NCI-H1092 treated with DMSO at 0.1 percent for 48 hours (cell line): ENCODE measurements around the gene PPM1K.

ENCODE experiments used
- DNase-seq: peaks from one replicate; lab custom pipeline; 2025; lab: John Stamatoyannopoulos, UW

PPM1K gene

DNA sequence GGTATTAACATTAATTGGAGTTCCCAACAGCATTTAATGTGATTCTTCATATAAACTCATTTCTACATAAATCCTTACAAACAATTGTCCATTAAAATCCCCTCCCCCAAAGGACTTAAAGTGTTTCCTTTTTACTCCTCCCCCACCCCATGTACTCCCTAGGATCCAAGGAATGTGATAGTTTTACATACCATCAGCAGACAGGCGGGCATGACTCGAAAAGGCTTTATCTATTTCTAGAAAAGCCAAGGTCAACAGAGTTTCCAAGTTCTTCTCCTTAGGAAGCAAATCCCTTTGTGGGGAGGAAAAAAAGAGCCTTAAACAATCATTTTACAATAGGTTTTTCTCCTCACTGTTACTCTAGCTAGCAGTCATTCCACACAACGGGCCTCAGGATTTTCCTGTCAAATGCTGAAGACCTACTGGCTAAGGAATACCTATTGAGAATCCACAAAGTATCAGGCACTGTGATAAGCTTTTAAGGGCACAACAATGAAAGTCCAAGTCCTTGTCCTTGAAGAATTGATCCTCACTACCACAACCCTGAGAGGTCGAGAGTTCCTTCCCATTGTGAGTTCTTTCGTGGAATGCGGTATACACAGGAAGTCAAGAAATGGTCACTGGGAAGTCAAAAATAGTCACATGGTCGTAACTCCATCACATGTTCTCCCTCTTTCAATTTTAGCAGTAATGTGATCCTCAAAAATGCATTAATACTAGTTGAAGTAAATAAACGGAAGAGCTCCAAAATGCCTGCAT lies 7.2 kb downstream of the PPM1K start:
- no peak for DNase-seq

DNA sequence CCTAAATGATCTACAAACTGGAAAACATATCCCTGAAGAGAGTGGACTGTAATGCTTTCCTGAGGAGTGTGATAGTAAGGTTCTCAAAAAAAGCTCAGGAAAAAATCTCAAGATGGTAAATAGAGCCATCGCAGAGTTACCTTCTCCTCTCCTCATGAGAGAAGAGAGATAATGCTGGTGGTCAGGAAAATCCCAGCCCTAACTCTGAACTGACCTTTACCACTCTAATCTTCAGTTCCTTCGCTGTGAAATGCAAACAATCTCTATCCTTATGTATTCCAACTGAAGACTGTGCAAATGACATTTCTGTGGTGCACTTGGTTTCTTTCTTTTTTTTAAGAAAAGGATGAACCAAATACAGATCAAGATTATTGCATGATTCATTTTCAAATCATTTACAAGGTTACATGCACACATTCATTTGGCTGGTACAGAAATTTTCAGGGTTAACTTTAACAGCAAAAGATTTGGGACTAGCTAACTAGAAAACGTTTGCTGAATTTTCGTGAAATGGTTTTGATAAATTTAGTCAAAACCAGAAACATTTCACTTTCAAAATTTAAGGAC lies 8.3 kb downstream of the PPM1K start:
- DNase-seq, result no peak

DNA sequence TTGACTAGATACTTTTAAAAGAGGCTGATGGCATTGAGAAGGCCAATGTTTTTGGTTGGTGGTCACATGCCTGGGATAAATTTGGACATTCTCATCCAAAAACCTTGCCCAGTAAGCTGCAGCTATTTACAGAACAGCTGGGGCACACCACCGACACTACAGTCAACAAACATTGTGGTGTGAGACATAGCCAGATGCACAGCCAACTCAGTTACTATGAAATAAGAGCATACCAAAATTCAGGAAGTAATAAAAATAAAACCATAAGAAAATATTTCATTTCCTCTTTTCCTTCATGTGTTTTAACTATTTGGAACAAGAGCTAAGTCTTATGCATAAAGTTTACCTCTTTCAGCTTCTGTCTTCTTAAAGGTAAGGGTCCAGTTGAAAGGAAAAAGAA lies 8.8 kb downstream of the PPM1K start:
- no peak for DNase-seq

DNA sequence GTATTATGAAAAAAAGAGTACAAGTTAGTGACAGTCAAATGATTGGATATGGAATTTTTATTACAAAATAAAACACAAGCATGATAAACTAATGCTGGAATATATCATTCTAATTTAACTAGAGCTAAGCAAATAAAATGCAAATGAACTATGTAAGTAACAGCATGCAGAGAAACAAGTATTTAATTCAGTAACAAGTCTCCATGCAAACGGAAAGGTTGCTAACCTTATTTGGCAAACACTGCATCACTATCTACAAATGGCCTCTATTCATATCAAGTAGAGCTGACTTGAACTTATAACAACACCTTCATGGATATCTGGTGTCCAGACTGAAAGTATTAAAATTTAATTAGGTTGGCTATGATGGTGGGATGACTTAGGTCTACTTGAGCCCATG lies 15.4 kb downstream of the PPM1K start:
- no peak for DNase-seq

DNA sequence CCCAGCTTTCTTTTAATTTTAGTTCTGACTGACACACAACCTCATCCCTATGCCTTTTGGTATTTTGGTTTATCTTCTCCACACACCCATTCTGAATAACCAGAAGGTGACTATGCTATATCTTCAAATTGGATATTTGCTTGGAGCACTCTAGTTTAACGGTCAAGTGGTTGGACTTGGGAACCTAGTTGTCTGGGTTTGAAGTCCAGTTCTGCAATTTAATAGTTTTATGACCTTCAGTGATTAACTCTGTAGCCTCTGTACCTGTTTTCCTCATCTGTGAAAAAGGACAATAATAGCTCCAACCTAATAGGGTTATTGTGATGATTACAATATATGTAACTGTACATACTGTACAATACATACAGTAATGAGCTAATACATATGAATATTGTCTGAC lies 20.0 kb downstream of the PPM1K start:
- DNase-seq, result no peak

DNA sequence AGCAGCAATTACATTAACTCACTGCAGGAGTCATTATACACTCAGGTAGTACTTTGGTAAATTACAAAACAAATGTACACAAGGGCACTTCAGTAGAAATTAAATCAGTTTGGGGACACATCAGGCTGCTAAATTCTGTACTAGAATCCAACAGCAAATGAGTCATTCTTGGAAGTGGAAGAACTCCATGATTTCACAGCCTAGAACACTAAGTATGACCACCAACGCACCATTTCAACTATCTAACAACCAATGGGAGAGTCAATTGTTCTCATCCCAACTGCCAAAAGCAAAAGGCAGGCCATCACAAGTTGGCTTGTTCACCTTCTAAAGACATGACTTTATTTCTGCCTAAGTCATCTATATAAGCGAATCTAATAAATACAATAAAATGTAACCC lies 26.6 kb downstream of the PPM1K start:
- no peak for DNase-seq

DNA sequence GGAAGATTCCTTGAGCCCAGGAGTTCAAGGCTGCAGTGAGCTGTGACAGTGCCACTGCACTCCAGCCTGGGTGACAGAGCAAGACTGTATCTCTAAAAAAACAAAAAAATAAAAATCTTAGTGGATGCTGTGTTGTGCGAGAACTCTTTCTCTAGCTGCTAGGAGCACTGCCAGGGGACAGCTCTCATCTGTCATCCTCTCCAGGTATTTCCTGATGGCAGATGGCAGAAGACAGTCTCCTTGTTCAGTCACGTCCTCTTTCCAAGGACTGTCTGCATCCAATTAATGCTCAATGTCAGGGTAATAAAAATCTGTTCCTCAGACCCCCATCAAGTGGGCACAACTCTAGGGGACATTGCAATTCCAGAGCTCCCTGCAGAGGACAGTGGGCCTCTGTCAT lies 29.2 kb downstream of the PPM1K start:
- DNase-seq, result no peak

DNA sequence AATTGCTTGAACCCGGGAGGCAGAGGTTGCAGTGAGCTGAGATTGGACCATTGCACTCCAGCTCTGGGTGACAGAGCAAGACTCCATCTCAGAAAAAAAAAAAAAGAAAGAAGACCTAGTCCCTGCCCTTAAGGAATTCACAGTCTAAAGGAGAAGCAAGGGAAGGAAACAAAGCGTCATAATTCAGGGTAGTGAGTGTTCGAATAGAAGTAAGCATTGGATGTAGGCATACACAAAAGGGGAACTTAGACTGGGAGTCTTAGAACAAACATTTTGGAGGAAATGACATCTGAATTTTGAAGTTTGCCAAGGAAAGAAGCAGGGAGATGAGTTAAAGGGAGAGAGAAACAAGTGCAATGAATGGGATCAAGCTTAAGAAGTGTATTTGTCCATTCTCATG lies 32.4 kb downstream of the PPM1K start:
- no peak for DNase-seq

DNA sequence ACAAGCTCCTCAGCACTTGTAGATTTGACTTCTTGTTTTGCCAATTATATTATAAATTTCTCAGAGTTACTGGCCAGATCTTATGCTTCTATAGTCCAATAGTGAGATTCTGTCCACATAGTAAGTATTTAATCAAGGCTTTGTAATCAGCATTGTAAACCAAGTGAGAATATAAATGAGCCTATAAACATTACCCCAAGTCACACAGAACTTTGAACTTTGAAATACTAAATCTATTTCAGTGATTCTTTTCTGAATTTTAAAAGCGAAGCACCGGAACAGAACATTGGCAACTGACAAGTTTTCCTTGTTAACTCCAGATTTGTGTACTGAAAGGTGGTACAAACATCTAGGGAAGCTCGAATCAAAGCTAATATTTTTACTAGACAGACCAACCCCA lies 37.2 kb downstream of the PPM1K start:
- DNase-seq, result no peak

DNA sequence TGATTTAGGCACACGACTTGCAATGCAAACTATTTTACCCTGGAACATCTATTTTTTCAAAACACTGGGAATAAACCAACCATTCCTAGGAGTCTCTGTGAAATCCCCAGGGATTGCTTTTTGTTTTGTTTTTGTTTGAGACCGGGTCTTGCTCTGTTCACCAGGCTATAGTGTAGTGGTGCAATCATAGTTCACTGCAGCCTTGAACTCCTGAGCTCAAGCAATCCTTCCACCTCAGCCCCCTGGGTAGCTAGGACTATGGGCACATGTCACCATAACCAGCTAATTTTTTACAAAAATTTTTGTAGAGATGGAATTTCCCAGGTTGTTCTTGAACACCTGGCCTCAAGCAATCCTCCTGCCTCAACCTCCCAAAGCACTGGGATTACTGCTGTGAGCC lies 37.8 kb downstream of the PPM1K start:
- DNase-seq, result no peak

DNA sequence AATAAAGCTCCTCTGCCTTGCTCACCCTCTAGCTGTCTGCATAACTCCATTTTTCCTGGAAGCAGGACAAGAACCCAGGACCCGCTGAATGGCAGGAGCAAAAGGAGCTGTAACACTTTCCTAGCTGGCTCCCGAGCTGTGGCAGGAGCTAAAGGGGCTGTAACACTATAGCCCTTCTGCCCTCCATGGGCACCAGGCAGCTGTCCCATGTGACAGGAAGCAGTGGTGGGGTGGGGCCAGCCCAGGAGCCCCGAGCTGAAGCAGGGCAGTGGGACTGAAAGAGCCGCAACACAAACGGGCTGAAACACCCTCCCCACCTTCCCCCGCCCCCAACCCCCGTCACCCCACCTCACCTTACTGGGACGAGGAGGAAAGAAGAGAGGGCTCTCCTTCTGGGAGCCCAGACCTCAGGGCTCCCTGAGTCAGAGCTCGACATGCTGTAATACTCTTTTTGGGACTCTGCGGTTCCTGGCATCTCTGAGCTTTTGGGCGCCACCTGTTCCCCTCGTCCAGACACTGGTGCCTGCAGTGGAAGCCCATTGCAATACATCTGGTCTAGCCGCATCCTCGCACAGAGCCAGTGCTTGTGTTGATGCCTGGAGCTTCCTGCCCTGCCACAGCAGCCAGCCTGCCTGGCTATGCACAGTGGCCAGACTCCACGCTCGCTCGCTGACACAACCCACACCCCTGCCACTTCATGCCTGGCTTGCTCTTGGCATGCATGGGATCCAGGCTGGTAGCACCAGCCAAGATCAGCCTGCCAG lies 39.4 kb downstream of the PPM1K start:
- no peak for DNase-seq

DNA sequence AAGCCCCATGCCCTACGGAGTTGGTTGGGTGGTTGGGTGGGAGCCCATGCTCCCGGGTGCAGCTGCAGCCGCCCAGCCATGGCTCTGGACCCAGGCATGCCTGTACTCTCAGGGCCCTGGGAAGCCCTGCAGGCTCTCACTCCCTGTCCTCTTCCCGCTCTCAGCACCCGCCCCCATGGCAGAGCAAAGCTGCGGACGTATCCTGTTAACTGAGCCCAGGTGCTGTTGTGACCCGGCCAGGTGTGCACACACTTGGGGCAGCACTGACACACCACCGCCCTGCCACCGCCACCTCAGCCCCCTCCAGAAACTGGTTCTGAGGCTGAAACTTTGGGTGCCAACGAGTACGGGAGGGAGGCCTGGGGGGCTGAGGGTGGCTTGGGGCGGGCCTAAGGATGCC lies 40.3 kb downstream of the PPM1K start:
- DNase-seq, result no peak

DNA sequence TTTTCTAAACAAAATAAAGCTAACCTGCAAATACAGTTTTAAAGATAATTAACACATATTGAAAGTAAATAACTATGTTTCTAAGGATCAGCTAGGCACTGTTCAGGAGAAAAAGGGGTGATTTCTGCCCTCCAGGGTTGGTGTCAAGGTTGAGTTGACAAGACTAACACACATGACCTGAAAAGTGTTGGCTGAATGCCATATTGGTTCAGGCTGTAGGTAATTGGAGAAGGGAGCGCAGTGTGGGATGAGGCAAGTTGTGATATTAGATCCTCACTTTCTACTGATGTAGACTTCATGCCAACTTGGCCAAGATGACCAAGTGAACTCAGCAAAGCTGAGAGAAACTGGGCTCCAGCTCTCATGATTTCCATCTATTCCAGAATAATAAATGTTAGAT lies 42.2 kb downstream of the PPM1K start:
- no peak for DNase-seq

DNA sequence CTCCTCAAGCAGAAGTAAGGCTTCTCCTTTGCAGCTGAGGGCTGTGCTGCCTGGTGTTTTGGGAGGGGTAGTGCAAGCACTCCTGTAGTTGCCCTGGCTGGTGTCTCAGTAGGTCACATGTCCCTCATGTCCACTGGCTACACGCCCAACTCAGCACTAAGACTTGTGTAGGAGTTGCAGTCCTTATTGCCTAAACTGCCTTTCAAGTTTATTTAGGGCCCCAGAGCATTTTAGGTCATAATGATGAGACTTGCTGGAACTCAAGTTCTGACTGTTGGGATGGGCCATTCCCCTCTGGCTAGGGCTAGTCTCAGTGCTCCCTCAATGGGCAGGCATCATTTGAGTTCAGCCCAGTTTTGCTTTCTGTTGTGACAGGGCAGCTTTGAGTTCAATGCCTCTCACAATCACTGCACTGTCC lies 44.1 kb downstream of the PPM1K start:
- no peak for DNase-seq

DNA sequence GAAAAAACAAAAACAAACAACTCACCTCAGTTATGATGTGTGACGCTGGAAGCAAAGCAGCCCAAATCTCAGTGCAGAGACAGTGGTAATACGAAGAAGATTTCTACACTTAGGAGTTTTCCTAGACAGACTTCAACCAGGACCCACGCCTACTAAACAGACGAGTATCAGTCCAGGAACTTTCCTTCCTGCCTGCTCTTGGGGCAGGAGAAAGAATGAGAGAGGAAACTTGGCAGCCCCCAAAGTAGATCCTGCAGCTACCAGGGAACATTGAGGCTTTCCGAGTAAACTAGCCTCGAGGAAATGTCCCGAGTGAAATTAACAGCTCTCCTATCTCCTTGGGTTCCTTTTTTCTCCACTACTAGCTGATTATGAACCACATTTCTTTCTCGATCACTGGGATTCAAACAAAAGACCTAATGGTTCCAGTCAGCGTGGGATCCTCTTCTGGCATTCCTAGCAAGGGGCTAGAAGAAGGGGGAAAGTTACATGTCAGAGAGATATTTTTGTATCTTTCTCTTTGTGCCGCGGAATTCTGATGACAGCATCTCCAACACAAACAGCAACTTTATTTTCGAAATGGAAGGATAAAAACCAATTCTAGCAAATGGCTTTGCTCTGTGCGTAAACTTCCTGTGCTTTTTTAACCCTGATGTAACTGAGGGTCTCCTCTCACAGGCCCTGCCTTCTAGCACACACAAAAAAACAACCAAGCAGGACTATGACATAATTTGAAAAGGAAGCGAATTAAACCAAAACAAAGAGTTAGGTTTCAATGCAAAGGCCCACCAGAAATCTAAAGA lies 53.2 kb downstream of the PPM1K start:
- no peak for DNase-seq

DNA sequence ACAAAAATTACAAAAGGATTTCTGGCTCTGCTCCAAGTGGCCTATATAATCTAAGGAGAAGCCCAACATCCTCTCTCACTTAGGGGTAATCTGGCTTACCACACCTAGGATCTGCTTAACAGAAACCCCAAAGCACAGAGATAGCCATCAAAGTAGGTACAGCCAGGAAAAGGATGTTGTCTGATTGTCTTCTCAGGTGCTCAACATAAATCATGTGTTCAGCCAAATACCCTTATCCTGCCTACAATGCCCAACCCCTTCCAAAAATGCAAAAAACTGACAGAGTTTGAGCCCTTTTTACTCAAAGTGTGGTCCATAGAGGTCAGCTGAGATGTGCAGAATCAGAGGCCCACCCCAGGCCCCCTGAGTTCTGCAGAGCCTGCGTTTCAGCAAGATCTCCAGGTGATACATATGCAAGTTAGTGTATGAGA lies 53.9 kb downstream of the PPM1K start:
- no peak for DNase-seq

DNA sequence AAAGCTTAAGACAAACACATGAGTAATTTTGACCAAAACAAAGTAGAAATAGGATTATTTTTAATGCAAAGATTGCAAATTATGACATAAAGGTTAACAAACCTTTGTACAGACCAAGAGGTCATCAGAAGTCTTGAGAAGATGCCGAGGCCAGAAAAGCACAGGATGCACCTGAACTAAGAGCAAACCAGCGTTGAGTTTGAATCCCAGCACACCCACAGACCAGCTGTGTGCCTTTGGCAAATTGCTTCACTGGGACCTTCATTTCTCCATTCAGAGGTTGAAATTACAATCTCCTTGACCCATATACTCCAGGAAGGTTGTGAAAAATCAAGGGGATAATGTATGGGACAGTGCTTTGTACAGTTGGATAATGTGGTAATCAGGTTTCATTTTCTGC lies 56.6 kb downstream of the PPM1K start:
- DNase-seq, result no peak

DNA sequence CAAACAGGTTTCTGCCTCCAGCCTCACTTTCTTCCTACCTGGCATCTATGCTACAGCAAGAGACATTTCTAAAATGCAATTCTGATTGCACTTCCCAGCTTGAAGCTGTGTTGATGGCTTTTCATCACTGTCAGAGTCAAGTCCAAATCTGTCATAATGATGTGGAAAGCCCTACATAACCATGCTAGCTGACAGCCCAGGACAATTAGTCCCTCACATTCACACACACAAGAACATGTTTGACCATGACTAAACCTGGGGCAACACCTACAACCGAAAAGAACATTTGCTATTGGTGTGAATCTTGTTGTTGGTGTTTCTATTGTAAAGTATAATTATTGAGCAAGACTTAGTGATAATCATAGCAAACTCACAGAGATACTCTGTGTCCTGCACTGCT lies 58.2 kb downstream of the PPM1K start:
- no peak for DNase-seq

DNA sequence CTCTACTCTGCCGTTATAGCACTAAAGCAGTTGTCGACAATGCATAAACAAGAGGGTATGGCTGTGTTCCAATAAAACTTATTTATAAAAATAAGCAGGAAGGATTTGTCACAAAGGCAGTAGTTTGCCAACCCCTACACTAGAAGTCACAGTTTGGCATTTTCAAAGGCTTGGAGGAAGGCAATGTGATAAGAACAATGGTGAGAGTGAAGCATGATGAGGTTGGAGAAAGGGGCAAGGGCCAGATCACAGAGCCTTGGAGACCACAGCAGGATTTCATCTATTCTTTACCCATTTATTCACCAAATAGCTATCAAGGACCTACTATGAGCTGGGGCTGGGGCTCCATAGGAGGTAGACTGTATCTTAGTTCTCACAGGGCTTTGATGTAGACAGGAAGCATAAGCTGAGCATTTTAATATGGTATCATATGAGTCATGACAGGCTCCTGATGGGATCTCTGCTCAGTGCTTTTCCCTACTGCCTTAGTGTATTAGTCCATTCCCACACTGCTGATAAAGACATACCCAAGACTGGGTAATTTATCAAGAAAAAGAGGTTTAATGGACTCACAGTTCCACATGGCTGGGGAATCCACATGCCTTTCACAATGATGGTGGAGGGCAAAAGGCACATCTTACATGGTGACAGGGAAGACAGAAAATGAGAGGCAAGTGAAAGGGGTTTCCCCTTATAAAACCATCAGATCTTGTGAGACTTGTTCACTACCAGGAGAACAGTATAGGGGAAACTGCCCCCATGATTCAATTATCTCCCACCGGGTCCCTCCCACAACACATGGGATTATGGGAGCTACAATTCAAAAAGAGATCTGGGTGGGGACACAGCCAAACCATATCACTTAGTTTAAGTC lies 58.9 kb downstream of the PPM1K start:
- no peak for DNase-seq

DNA sequence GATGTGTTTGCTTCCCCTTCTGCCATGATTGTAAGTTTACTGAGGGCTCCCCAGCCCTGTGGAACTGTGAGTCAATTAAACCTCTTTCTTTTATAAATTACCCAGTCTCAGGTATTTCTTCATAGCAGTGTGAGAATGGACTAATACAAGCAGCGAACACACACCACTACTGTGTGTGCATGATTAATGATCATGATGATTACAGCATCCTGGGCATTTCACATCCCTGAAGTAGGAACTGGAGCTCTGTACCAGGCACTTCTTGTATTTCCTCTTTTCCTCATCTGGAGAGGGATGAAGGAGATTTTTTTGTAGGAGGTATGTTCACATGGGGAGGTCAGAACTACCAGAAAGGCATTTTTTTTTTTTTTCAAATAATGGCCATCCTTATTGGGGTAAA lies 60.8 kb downstream of the PPM1K start:
- DNase-seq, result no peak

DNA sequence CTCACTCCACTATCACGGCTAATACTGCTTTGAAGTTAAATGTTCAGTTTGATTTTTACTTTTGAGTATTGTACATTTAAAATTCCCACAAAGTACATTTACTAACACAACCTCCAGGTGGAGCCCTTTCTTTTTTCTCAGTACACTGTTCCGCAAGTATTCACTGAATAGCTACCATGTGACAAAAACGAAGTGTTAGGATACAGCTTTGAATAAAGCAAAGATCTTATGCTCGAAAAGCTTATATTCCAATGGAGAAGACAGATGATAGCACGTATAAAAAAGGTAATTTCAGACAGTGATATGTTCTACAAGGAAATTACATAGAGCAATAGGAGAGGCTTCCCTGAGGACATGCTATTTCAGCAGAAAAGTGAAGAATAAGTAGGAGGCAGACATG lies 65.3 kb downstream of the PPM1K start:
- DNase-seq, result peak; percentile 42

DNA sequence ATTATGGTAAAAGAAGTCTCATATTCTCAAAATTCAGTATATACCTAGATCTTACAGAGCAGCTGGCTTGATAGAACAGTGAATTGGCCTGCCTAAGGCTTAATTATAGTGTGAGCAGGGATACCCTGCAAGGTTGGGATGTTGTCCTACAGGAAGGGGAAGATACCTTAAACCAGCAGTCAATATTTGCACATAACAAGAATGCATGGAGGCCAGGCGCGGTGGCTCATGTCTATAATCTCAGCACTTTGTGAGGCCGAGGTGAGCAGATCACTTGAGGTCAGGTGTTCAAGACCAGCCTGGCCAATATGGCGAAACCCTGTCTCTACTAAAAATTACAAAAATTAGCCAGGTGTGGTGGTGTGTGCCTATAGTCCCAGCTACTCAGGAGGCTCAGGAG lies 67.2 kb downstream of the PPM1K start:
- no peak for DNase-seq
